Ovary (tissue), 9 donors: Measurements from ENCODE around the gene SULT2B1. TPM values are rescaled to one million over a fixed set of nuclear protein-coding genes. Genes with fewer than 3 reads are reported as not detected.

Experiments used
- DNase-seq, 5 donors: peaks; one replicate each; pipeline ENCODE4 v3.0.0-alpha.2; 2019 to 2020
- H3K27ac ChIP-seq, 2 donors: fragments of 200-600 bp; one replicate each; pipeline versions ENCODE4 v1.5.1 to v1.8.0; 2019 to 2022
- H3K27me3 ChIP-seq: fragments of 200-600 bp; one replicate; pipeline ENCODE4 v1.8.0; 2022
- H3K36me3 ChIP-seq: fragments of 200-600 bp; sonication (generic); one replicate; pipeline ENCODE4 v1.5.1; 2019
- H3K4me1 ChIP-seq: one replicate; pipeline ENCODE4 v1.8.1; 2013; ENCODE audit warnings: mild to moderate bottlenecking, moderate library complexity; ENCODE audit not compliant: insufficient read depth
- H3K4me3 ChIP-seq: fragments of 200-600 bp; sonication (generic); one replicate; pipeline ENCODE4 v1.5.1; 2017
- H3K9me3 ChIP-seq, 2 donors: fragments of 200-600 bp in 1 of 2; sonication (generic) in 1 of 2; one replicate each; pipeline versions ENCODE4 v1.5.1 to v1.8.1; 2013 to 2019; ENCODE audit warnings: mild to moderate bottlenecking in 1 of 2, moderate library complexity in 1 of 2
- EP300 ChIP-seq: sonication (generic); formaldehyde crosslinking; IDR thresholded peaks from one replicate; pipeline ENCODE4 v1.6.1; 2017; ENCODE audit warnings: antibody characterized with exemption
- POLR2A ChIP-seq: fragments of 450-650 bp; IDR thresholded peaks from one replicate; pipeline ENCODE4 v1.6.1; 2017; ENCODE audit warnings: antibody characterized with exemption, mild to moderate bottlenecking, moderate library complexity
- WGBS, 3 donors: extraction: QIAGEN DNeasy Blood & Tissue Kit in 1 of 3; methylation state at CpG; one replicate each; pipeline versions ENCODE4 v1.1.5 to v1.1.7; 2013 to 2017; 5-methylcytosine and 5-hydroxymethylcytosine counted together
- intact Hi-C, 4 donors: fragments of 100-400 bp; cut with DNase I; formaldehyde crosslinking; loops; one replicate each; pipeline versions ENCODE4 v1.11.0 to v1.15.1; 2022 to 2023
- polyA plus RNA-seq, 2 donors: library from polyadenylated mRNA; stranded (reverse); fragments of 200-250 nt in 1 of 2; fragments of 350-450 nt in 1 of 2; fragmentation: Illumina TruSeq in 1 of 2; extraction: RNeasy Lipid Tissue Mini Kit (QIAGEN cat#74804) in 1 of 2; gene quantifications; one replicate each; pipeline ENCODE4 v1.2.3, GENCODE V29; 2013 to 2014
- total RNA-seq, 7 donors: library from RNA; depleted of rRNA in 2 of 7; stranded (reverse); fragments of >200 nt in 2 of 7; fragmentation: NEBNext Ultra II Directional in 3 of 7; extraction: Animal tissue kit (Norgen Biotek cat#: 25700) in 3 of 7; gene quantifications; one replicate each; pipeline versions ENCODE4 v1.1.0 to v1.2.4, GENCODE V29; 2016 to 2023
- TF ChIP-seq, protein P1 (sequence below), 3 donors: fragments of 450-650 bp in 2 of 3; fragments of 200-600 bp in 1 of 3; IDR thresholded peaks; one replicate each; pipeline versions ENCODE4 v1.5.1 to v1.8.0; 2016 to 2022; ENCODE audit warnings: antibody characterized with exemption in 3 of 3, mild to moderate bottlenecking in 1 of 3
- donor health status: DM: no; HTN: no; CAD: no; lungs with moderate emphysema.
- donor health status: DM: no; HTN: no; CAD: no.
- donor health status: Bipolar disorder and iron deficiency.
- donor health status: DM: yes; HTN: yes; CAD: no.
- donor health status: DM: no; HTN: no; CAD: no.
- donor health status: DM: yes; HTN: yes; CAD: no.

The SULT2B1 gene
- total and polyA plus RNA-seq, 9 donors, result 0.10 to 0.20 TPM; not detected in 7

DNA sequence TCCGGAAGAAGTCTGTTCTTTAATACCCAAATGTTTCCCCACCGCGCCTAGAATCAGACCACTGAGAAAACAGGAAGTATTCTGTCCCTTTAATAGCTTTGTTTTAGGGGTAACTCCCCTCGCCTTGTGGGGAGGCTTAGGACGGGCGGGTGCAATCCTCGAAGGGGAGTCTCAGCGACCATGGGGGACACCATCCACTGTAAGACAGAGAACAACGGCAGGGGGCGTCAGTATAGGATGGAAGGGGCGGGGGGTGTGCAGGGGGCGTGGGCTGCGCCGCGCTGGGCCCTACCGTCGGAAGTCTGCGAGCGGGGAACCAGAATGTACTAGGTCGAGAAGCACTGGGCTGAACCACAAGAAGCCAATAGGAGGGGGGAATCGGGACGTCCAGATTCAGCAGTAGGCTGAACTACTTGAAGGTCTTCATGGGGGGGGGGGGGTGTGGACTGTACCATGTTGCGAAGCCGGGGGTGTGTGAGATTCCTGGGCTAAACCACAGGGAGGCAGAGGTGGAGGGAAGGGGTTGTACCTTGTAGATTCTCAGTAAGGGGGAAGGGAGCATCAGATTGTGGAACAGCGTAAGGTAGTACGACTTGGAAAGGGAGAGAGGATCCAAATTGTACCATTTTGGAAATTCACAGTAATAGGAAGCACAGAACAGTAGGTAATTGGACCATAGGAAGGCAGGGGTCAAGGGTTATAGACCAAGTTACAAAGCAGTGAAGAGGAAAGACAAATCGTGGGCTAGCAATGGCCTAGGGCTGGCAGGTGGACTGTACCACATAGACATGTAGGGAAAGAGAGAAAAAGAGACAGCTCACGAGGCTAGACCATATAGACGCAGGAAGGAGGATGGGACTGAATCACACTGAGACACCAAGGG lies 86.2 kb downstream of the SULT2B1 start:
- Histone ChIP-seq H3K4me1 (peaks cover 10% of the 10 kb centered on the region), H3K9me3 (no peaks in the 10 kb centered on the region), H3K27me3 (no peaks in the 10 kb centered on the region), H3K4me3 (peak overlapping the region; percentile 51), H3K36me3 (no peaks in the 10 kb centered on the region), H3K27ac (peak overlapping the region; percentile 89 to 93)
- 7% methylated on average over 29 of the region's 29 CpGs for WGBS, 3 donors
- TF ChIP-seq, protein P1, sequence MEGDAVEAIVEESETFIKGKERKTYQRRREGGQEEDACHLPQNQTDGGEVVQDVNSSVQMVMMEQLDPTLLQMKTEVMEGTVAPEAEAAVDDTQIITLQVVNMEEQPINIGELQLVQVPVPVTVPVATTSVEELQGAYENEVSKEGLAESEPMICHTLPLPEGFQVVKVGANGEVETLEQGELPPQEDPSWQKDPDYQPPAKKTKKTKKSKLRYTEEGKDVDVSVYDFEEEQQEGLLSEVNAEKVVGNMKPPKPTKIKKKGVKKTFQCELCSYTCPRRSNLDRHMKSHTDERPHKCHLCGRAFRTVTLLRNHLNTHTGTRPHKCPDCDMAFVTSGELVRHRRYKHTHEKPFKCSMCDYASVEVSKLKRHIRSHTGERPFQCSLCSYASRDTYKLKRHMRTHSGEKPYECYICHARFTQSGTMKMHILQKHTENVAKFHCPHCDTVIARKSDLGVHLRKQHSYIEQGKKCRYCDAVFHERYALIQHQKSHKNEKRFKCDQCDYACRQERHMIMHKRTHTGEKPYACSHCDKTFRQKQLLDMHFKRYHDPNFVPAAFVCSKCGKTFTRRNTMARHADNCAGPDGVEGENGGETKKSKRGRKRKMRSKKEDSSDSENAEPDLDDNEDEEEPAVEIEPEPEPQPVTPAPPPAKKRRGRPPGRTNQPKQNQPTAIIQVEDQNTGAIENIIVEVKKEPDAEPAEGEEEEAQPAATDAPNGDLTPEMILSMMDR (IDR thresholded peaks at IDR 0.05), result peak in 2 of 3 donors; percentile 15 to 23
- peak; percentile 61 for TF ChIP-seq POLR2A
- TF ChIP-seq EP300, result no peak
- intact Hi-C loops, result no loop called here
- peak; percentile 87 to 92 (median 88) for DNase-seq

DNA sequence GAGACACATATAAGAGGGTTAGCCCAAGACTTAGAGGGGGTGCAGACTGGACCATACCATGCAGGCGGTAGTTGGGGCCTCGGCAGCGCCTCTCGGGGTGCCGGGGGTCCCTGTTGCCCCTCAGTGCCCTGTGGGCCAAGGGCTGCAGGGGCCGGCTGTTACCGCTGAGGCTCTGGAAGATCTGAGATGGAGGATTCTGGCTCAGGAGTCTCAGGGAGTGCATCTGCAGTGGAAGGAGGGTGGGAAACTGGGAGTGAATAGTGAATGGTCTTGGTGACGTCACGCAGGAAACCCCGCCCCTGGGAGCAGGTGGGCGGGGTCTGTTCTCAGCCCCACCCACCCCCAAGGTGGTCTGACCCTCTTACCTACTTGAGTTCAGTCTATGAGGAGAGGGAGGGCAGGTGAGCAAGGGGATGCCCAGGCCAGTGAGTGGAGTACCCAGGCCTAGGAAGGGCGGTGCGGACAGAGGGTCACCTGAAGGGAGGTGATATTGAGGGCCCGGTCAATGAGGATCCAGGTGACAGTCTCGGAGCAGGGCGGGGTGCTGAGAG lies 86.9 kb downstream of the SULT2B1 start:
- Histone ChIP-seq H3K4me1 (peaks cover 7% of the 10 kb centered on the region), H3K27ac (peak overlapping the region; percentile 89 to 93), H3K27me3 (no peaks in the 10 kb centered on the region), H3K36me3 (no peaks in the 10 kb centered on the region), H3K9me3 (no peaks in the 10 kb centered on the region), H3K4me3 (no peak overlapping the region)
- intact Hi-C loops, result no loop called here
- TF ChIP-seq EP300, result no peak
- TF ChIP-seq POLR2A, result no peak
- TF ChIP-seq, protein P1 (IDR thresholded peaks at IDR 0.05), result no peak
- WGBS, 3 donors, result 71 to 73% (median 71%) methylated on average over 16 of the region's 16 CpGs
- peak in 4 of 5 donors; percentile 57 to 77 (median 70) for DNase-seq

DNA sequence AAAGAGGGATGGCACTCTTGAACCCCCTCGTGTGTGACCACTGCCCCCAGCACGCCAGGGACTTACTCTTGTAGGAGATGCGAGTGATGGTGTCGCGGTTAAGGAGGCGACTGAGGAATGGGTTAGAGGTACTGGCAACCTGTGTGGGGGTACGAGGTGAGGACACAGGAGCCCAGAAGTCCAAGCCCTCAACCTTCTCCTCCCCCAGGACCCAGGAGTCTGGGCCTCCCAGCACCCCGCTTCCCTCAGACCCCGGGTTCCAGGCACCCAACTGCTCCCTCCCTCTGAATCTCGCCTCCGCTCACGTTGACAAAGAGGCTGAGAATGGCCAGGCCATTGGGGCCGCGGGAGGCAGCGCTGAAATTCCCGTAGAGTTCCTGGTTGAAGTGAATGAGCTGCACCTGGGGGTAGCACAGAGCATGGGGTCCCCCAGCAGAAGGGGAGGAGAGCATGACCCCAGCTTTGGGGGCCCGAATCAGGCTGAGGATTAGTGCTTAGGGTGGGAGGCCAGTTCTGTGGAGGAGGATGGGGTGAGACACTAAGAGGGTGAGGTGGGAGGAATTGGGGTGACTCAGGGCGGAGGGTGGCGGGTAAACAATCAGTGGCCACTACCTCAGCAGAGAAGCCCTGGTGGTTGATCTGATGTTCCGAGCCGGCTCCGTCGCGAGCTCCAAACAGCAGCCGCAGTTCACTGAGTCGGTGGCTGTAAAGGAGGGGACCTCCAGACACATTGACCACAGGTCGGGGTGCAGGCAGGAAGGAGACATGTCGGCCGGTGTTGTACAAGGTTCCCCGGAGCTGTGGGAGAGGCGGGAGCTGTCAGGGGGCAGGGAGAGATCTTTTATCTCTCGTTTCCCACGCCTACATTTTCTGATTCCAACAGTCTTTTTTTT lies 87.8 kb downstream of the SULT2B1 start:
- 72 to 75% (median 73%) methylated on average over 33 of the region's 33 CpGs for WGBS, 3 donors
- Histone ChIP-seq H3K9me3 (no peaks in the 10 kb centered on the region), H3K36me3 (no peaks in the 10 kb centered on the region), H3K4me3 (no peak overlapping the region), H3K4me1 (peaks cover 8% of the 10 kb centered on the region), H3K27me3 (no peaks in the 10 kb centered on the region), H3K27ac (peak overlapping the region in 1 of 2 donors; percentile 89)
- intact Hi-C loops, result loop anchor here in 1 of 4 donors (10.0 kb wide), 1 partner anchor 75 kb away; the partner anchor contains the start of gene MAMSTR
- TF ChIP-seq POLR2A (no peak), EP300 (no peak)
- TF ChIP-seq, protein P1 (IDR thresholded peaks at IDR 0.05), result no peak
- peak in 2 of 5 donors; percentile 52 to 60 for DNase-seq

DNA sequence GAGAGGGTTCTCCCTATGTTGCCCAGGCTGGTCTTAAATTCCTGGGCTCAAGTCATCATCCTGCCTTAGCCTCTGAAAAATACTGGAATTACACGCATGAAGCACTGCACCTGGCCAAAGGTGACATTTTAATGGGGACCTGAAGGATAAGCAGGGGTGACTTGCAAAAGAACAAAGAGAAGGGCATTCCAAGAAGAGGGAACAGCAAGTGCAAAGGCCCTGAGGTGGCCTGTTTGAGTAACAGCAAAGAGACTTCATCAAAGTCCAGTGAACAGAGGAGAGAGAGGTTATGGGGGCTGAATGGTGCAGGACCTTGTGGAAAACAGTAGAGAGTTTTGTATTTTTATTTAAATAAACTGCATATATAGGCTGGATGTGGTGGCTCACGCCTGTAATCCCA lies 89.9 kb downstream of the SULT2B1 start:
- no peaks in the 10 kb centered on the region for H3K9me3 ChIP-seq
- TF ChIP-seq POLR2A (no peak), EP300 (no peak)
- TF ChIP-seq, protein P1 (IDR thresholded peaks at IDR 0.05), result no peak
- peaks cover 10% of the 10 kb centered on the region for H3K4me1 ChIP-seq
- H3K4me3 ChIP-seq, result no peak overlapping the region
- H3K36me3 ChIP-seq, result no peaks in the 10 kb centered on the region
- H3K27me3 ChIP-seq, result no peaks in the 10 kb centered on the region
- intact Hi-C loops, result loop anchor here in 1 of 4 donors (10.0 kb wide), 1 partner anchor 73 kb away; the partner anchor contains the start of gene MAMSTR
- DNase-seq, result no peak
- no peak overlapping the region for H3K27ac ChIP-seq
- 94 to 98% (median 97%) methylated on average over 2 of the region's 2 CpGs for WGBS, 3 donors
